Keratinocyte (primary cell): ENCODE data around the gene KEL. TPM values are rescaled to one million over a fixed set of nuclear protein-coding genes. Genes with fewer than 3 reads are reported as not detected.

Experiments
- DNase-seq: peaks from one replicate; pipeline ENCODE4 v3.0.0-alpha.2; 2011; ENCODE audit warnings: low read depth, missing footprints, low spot score
- FAIRE-seq: peaks from 2 replicates; lab custom pipeline; 2011; peaks lifted over from hg19 to GRCh38; lab: Jason Lieb, UNC
- H2AFZ ChIP-seq: 2 replicates; pipeline ENCODE4 v1.6.0; 2012; ENCODE audit warnings: low read length, control low read depth, inconsistent platforms; ENCODE audit not compliant: control insufficient read depth
- H3K27ac ChIP-seq: 2 replicates; pipeline ENCODE4 v1.5.1; 2011; ENCODE audit warnings: low read length; ENCODE audit not compliant: control insufficient read depth, insufficient read depth
- H3K27me3 ChIP-seq: 3 replicates; pipeline ENCODE4 v1.6.0; 2011; ENCODE audit warnings: low read length; ENCODE audit not compliant: control insufficient read depth, insufficient read depth; ENCODE audit errors: extremely low read depth
- H3K36me3 ChIP-seq, 2 experiments: 2 replicates in 1 of 2; 3 replicates in 1 of 2; pipeline ENCODE4 v1.5.1; 2011; ENCODE audit warnings: low read length in 2 of 2, mild to moderate bottlenecking in 1 of 2; ENCODE audit not compliant: control insufficient read depth in 2 of 2, insufficient read depth in 2 of 2; ENCODE audit errors: extremely low read depth in 1 of 2
- H3K4me1 ChIP-seq: 3 replicates; pipeline ENCODE4 v1.5.1; 2011; ENCODE audit warnings: low read length; ENCODE audit not compliant: control insufficient read depth, insufficient read depth; ENCODE audit errors: extremely low read depth
- H3K4me2 ChIP-seq: 3 replicates; pipeline ENCODE4 v1.6.0; 2011; ENCODE audit warnings: low read depth, low read length; ENCODE audit not compliant: control insufficient read depth, insufficient read depth; ENCODE audit errors: extremely low read depth
- H3K4me3 ChIP-seq, 3 experiments: fragments of 200-600 bp in 1 of 3; sonication (generic) in 1 of 3; 2 replicates in 2 of 3; 3 replicates in 1 of 3; pipeline ENCODE4 v1.5.1; 2011 to 2016; ENCODE audit warnings: low read length in 3 of 3, mild to moderate bottlenecking in 3 of 3, control low read depth in 2 of 3, inconsistent platforms in 1 of 3, low read depth in 1 of 3, mixed read lengths in 1 of 3, mixed run types in 1 of 3, moderate library complexity in 1 of 3; ENCODE audit not compliant: control insufficient read depth in 2 of 3, insufficient read depth in 2 of 3; ENCODE audit errors: extremely low read depth in 1 of 3
- H3K79me2 ChIP-seq: 2 replicates; pipeline ENCODE4 v1.6.0; 2012; ENCODE audit warnings: low read length; ENCODE audit not compliant: control insufficient read depth, insufficient read depth
- H3K9ac ChIP-seq: 3 replicates; pipeline ENCODE4 v1.6.0; 2011; ENCODE audit warnings: low read length; ENCODE audit not compliant: control insufficient read depth, insufficient read depth; ENCODE audit errors: extremely low read depth
- H3K9me1 ChIP-seq: 3 replicates; pipeline ENCODE4 v1.6.0; 2011; ENCODE audit warnings: low read length; ENCODE audit not compliant: control insufficient read depth, insufficient read depth; ENCODE audit errors: extremely low read depth
- H3K9me3 ChIP-seq: 2 replicates; pipeline ENCODE4 v1.5.1; 2012; ENCODE audit warnings: low read depth, low read length; ENCODE audit not compliant: control insufficient read depth
- H4K20me1 ChIP-seq: 3 replicates; pipeline ENCODE4 v1.6.0; 2011; ENCODE audit warnings: low read length; ENCODE audit not compliant: control insufficient read depth, insufficient read depth; ENCODE audit errors: extremely low read depth
- EZH2 ChIP-seq: IDR thresholded peaks from one replicate; pipeline ENCODE4 v1.6.1; 2012; ENCODE audit warnings: inconsistent platforms, mild to moderate bottlenecking, low read length, moderate library complexity
- dilution Hi-C: fragments of 300-500 bp; cut with MboI; formaldehyde crosslinking; loops from one replicate; pipeline ENCODE4 v1.7.0; 2020; ENCODE audit warnings: low sequenced_read_pairs; ENCODE audit not compliant: extremely low pct_ligation_motif_present
- polyA plus RNA-seq, 5 experiments: library from polyadenylated mRNA; depleted of rRNA in 3 of 5; stranded (reverse) in 3 of 5; stranded (forward) in 1 of 5; unstranded in 1 of 5; fragments of >200 nt; gene quantifications; 1 replicate in 1 of 5; 2 replicates in 3 of 5; 3 replicates in 1 of 5; pipeline versions ENCODE4 v1.2.1 to v1.2.3, GENCODE V29; 2011 to 2012; ENCODE audit warnings: missing spikeins in 2 of 5, low read depth in 1 of 5, low replicate concordance in 1 of 5
- TF ChIP-seq, protein P1 (sequence below), 3 experiments: IDR thresholded peaks in 1 of 3; conservative IDR thresholded peaks in 1 of 3; optimal IDR thresholded peaks in 1 of 3; 2 replicates in 2 of 3; 3 replicates in 1 of 3; pipeline versions ENCODE3 to v1.5.1; 2011; ENCODE audit warnings: low read length in 3 of 3, mild to moderate bottlenecking in 3 of 3, moderate library complexity in 2 of 3, control low read depth in 1 of 3, inconsistent platforms in 1 of 3; ENCODE audit not compliant: insufficient read depth in 2 of 3; ENCODE audit errors: extremely low read depth in 1 of 3

KEL gene
- polyA plus RNA-seq, 1 donor (not counting 4 experiments of a cell fraction or from before 2014, with no cell fraction given): 0.09 TPM

GRCh38 chr7:142910481-142910880, 51.7 kb downstream of the KEL start:
- no peaks in the 10 kb centered on the region for H3K27me3 ChIP-seq
- no peaks in the 10 kb centered on the region for H3K36me3 ChIP-seq
- H3K27ac ChIP-seq: no peak overlapping the region
- no peaks in the 10 kb centered on the region for H4K20me1 ChIP-seq
- dilution Hi-C loops: no loop called here
- no peaks in the 10 kb centered on the region for H3K9me3 ChIP-seq
- no peaks in the 10 kb centered on the region for H3K79me2 ChIP-seq
- TF ChIP-seq EZH2: no peak
- H3K9ac ChIP-seq: no peak overlapping the region
- FAIRE-seq (no peak), DNase-seq (no peak)
- no peak overlapping the region for H3K4me2 ChIP-seq
- no peak overlapping the region for H2AFZ ChIP-seq
- H3K9me1 ChIP-seq: no peaks in the 10 kb centered on the region
- H3K4me1 ChIP-seq: no peaks in the 10 kb centered on the region
- H3K4me3 ChIP-seq: no peak overlapping the region

DNA sequence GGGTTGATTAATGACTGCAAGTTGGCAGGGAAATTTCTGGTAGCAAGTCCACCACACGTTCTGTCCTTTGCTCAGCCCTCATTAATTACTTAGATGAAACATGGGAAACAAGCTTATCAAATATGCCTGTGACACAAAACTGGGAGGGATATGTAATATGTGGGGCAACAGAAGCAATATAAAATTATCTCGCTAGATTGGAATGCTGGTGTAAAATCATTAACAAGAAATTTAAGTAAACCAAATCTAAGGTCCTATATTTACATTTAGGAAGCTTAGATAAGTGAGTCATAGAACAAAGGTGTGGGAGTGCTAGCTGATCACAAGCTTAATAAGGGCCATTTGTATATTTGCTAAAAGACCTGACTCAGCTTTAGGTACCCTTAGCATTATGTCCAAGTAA, 52.1 kb downstream of the KEL start:
- Histone ChIP-seq H3K4me3 (no peak overlapping the region), H3K9me1 (no peaks in the 10 kb centered on the region), H3K9me3 (no peaks in the 10 kb centered on the region), H4K20me1 (no peaks in the 10 kb centered on the region), H3K79me2 (no peaks in the 10 kb centered on the region), H3K27ac (no peak overlapping the region), H3K4me2 (no peak overlapping the region), H2AFZ (no peak overlapping the region), H3K27me3 (no peaks in the 10 kb centered on the region), H3K9ac (no peak overlapping the region), H3K4me1 (no peaks in the 10 kb centered on the region), H3K36me3 (no peaks in the 10 kb centered on the region)
- dilution Hi-C loops: no loop called here
- DNase-seq: no peak
- TF ChIP-seq, protein P1, sequence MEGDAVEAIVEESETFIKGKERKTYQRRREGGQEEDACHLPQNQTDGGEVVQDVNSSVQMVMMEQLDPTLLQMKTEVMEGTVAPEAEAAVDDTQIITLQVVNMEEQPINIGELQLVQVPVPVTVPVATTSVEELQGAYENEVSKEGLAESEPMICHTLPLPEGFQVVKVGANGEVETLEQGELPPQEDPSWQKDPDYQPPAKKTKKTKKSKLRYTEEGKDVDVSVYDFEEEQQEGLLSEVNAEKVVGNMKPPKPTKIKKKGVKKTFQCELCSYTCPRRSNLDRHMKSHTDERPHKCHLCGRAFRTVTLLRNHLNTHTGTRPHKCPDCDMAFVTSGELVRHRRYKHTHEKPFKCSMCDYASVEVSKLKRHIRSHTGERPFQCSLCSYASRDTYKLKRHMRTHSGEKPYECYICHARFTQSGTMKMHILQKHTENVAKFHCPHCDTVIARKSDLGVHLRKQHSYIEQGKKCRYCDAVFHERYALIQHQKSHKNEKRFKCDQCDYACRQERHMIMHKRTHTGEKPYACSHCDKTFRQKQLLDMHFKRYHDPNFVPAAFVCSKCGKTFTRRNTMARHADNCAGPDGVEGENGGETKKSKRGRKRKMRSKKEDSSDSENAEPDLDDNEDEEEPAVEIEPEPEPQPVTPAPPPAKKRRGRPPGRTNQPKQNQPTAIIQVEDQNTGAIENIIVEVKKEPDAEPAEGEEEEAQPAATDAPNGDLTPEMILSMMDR (optimal IDR thresholded peaks at IDR 0.05 in 1 of 3, IDR thresholded peaks at IDR 0.05 in 1 of 3, conservative IDR thresholded peaks at IDR 0.05 in 1 of 3; ENCODE audit: extremely low read depth in 1 of 3, insufficient read depth in 2 of 3, low read length in 3 of 3): no peak
- no peak for TF ChIP-seq EZH2
- FAIRE-seq: no peak
